Gastrocnemius medialis (tissue), 4 donors: ENCODE data around the gene UTP4. TPM values are rescaled to one million over a fixed set of nuclear protein-coding genes. Genes with fewer than 3 reads are reported as not detected.
"Not testable (repeated sequence)": the region's sequence is repeated elsewhere in the genome, so short reads cannot be mapped to it uniquely, and the experiment has no call there.

Source experiments
- ATAC-seq, 2 donors: fragments of 150-250 bp; one replicate each; pipeline ENCODE4 v1.9.1; 2016
- DNase-seq, 2 donors: peaks; one replicate each; pipeline ENCODE4 v3.0.0-alpha.2; 2019
- H3K27ac ChIP-seq, 4 donors: fragments of 200-600 bp; sonication (generic); 1 replicate in 1 of 4; 2 replicates in 3 of 4; pipeline ENCODE4 v1.5.1; 2016 to 2018; ENCODE audit warnings: mild to moderate bottlenecking in 2 of 4, moderate library complexity in 1 of 4
- H3K27me3 ChIP-seq, 3 donors: fragments of 200-600 bp; sonication (generic) in 2 of 3; 1 replicate in 1 of 3; 2 replicates in 2 of 3; pipeline versions ENCODE4 v1.5.1 to v1.6.0; 2016 to 2019; ENCODE audit warnings: mild to moderate bottlenecking in 1 of 3, moderate library complexity in 1 of 3
- H3K36me3 ChIP-seq, 2 donors: fragments of 200-600 bp; sonication (generic) in 1 of 2; one replicate each; pipeline ENCODE4 v1.5.1; 2017 to 2018
- H3K4me1 ChIP-seq, 2 donors: fragments of 200-600 bp; sonication (generic) in 1 of 2; one replicate each; pipeline ENCODE4 v1.5.1; 2016 to 2017; ENCODE audit warnings: mild to moderate bottlenecking in 2 of 2
- H3K4me3 ChIP-seq, 4 donors: fragments of 200-600 bp; sonication (generic) in 3 of 4; 1 replicate in 1 of 4; 2 replicates in 3 of 4; pipeline ENCODE4 v1.5.1; 2016 to 2019; ENCODE audit warnings: mild to moderate bottlenecking in 2 of 4
- H3K9me3 ChIP-seq, 3 donors: fragments of 200-600 bp; sonication (generic) in 2 of 3; 1 replicate in 1 of 3; 2 replicates in 2 of 3; pipeline ENCODE4 v1.5.1; 2016 to 2019
- CTCF ChIP-seq, 5 experiments: fragments of 450-650 bp in 3 of 5; fragments of 200-600 bp in 2 of 5; sonication (generic) in 2 of 5; IDR thresholded peaks in 4 of 5; conservative IDR thresholded peaks in 1 of 5; 1 replicate in 4 of 5; 2 replicates in 1 of 5; pipeline ENCODE4 v1.5.1; 2016 to 2019; ENCODE audit warnings: antibody characterized with exemption in 5 of 5, mild to moderate bottlenecking in 3 of 5, moderate library complexity in 3 of 5
- POLR2A ChIP-seq, 2 donors: fragments of 450-650 bp; IDR thresholded peaks; one replicate each; pipeline ENCODE4 v1.6.1; 2017; ENCODE audit warnings: antibody characterized with exemption in 2 of 2, mild to moderate bottlenecking in 2 of 2, moderate library complexity in 2 of 2
- in situ Hi-C, 4 donors: fragments of 200-750 bp; cut with MboI; loops; one replicate each; pipeline versions ENCODE4 v1.15.0 to v1.8.0; 2017; ENCODE audit warnings: low sequenced_read_pairs in 4 of 4
- intact Hi-C: fragments of 100-400 bp; cut with DNase I; formaldehyde crosslinking; loops from one replicate; pipeline ENCODE4 v1.15.1; 2023; ENCODE audit warnings: low total_unique reads
- total RNA-seq, 4 donors: library from RNA; depleted of rRNA; stranded (reverse); fragments of >200 nt; gene quantifications; one replicate each; pipeline versions ENCODE4 v1.1.0 to v1.2.3, GENCODE V29; 2016

UTP4 gene
- total RNA-seq, 4 donors from 2014 or later: 33.1 to 44.2 (median 35.5) TPM

- in situ Hi-C loops: loop anchor here (5.0 to 25.0 kb wide), 4 partner anchors 219 to 599 kb away; partner anchors contain the start of gene ZFP90 (in 2 of the 4)
These were observed 8.5 kb upstream of the UTP4 start for GRCh38 chr16:69123910-69124309.

GRCh38 chr16:69124406-69124805 lies 8.0 kb upstream of the UTP4 start:
- in situ Hi-C loops (loop anchor here (5.0 to 25.0 kb wide), 4 partner anchors 220 to 600 kb away; partner anchors contain the start of gene ZFP90 (in 2 of the 4)), intact Hi-C loops (loop anchor here (2.0 kb wide), 2 partner anchors 222 to 276 kb away; no protein-coding TSS in a partner anchor)
- ATAC-seq, H3K4me1 ChIP-seq, H3K9me3 ChIP-seq, H3K27ac ChIP-seq, H3K27me3 ChIP-seq, DNase-seq, H3K4me3 ChIP-seq: not testable (repeated sequence)
- H3K36me3 ChIP-seq: peaks cover 0 to 21% of the 10 kb centered on the region in 2 donors

More at GRCh38 chr16:69123910-69124309, 8.5 kb upstream of the UTP4 start:
- Histone ChIP-seq H3K36me3 (peaks cover 0 to 26% of the 10 kb centered on the region in 2 donors), H3K27me3 (no peaks in the 10 kb centered on the region), H3K9me3 (no peaks in the 10 kb centered on the region), H3K27ac (no peak overlapping the region), H3K4me1 (peaks cover 6 to 7% of the 10 kb centered on the region in 2 donors), H3K4me3 (no peak overlapping the region)
- no peak for DNase-seq
- ATAC-seq: peak in 1 of 2 donors; percentile 62
- intact Hi-C loops: loop anchor here (2.0 kb wide), 2 partner anchors 221 to 275 kb away; no protein-coding TSS in a partner anchor
- TF ChIP-seq POLR2A (IDR thresholded peaks at IDR 0.05): no peak
- TF ChIP-seq CTCF (IDR thresholded peaks at IDR 0.05 in 4 of 5, conservative IDR thresholded peaks at IDR 0.05 in 1 of 5): peak; percentile 41 to 69 (median 65)

- H3K9me3 ChIP-seq, DNase-seq, H3K27me3 ChIP-seq, H3K4me3 ChIP-seq, ATAC-seq, H3K27ac ChIP-seq, H3K4me1 ChIP-seq: not testable (repeated sequence)
- intact Hi-C loops: loop anchor here (2.0 kb wide), 2 partner anchors 222 to 276 kb away; no protein-coding TSS in a partner anchor
- peaks cover 0 to 16% of the 10 kb centered on the region in 2 donors for H3K36me3 ChIP-seq
- in situ Hi-C loops: loop anchor here (5.0 to 25.0 kb wide), 4 partner anchors 220 to 600 kb away; partner anchors contain the start of gene ZFP90 (in 2 of the 4)
These were observed 7.5 kb upstream of the UTP4 start for GRCh38 chr16:69124961-69125360.

- intact Hi-C loops: no loop called here
- TF ChIP-seq CTCF (IDR thresholded peaks at IDR 0.05 in 4 of 5, conservative IDR thresholded peaks at IDR 0.05 in 1 of 5): no peak
- no peak for TF ChIP-seq POLR2A (IDR thresholded peaks at IDR 0.05)
- in situ Hi-C loops: loop anchor here in 2 of 4 donors (10.0 kb wide), 2 partner anchors 221 to 601 kb away; no protein-coding TSS in a partner anchor
- ATAC-seq (no peak), DNase-seq (no peak)
- H3K27me3 ChIP-seq: no peaks in the 10 kb centered on the region
- H3K4me1 ChIP-seq: peaks cover 9 to 11% of the 10 kb centered on the region in 2 donors
- no peaks in the 10 kb centered on the region for H3K9me3 ChIP-seq
- H3K36me3 ChIP-seq: peaks cover 0 to 3% of the 10 kb centered on the region in 2 donors
- H3K27ac ChIP-seq: no peak overlapping the region
- H3K4me3 ChIP-seq: no peak overlapping the region
These were observed 6.2 kb upstream of the UTP4 start for GRCh38 chr16:69126221-69126620.

- H3K36me3 ChIP-seq, ATAC-seq, H3K9me3 ChIP-seq, H3K27me3 ChIP-seq, H3K27ac ChIP-seq, DNase-seq, intact Hi-C loops, H3K4me3 ChIP-seq: not testable (repeated sequence)
- in situ Hi-C loops: loop anchor here in 2 of 4 donors (10.0 kb wide), 2 partner anchors 222 to 602 kb away; no protein-coding TSS in a partner anchor
- peaks cover 12 to 16% of the 10 kb centered on the region in 2 donors for H3K4me1 ChIP-seq
These were observed 5.6 kb upstream of the UTP4 start for GRCh38 chr16:69126801-69127200.

GRCh38 chr16:69127966-69128510 lies 4.4 kb upstream of the UTP4 start:
- DNase-seq: no peak
- Histone ChIP-seq H3K36me3 (no peaks in the 10 kb centered on the region), H3K4me3 (no peak overlapping the region), H3K27ac (no peak overlapping the region), H3K4me1 (peaks cover 13 to 18% of the 10 kb centered on the region in 2 donors), H3K27me3 (no peaks in the 10 kb centered on the region), H3K9me3 (no peaks in the 10 kb centered on the region)
- in situ Hi-C loops: loop anchor here in 2 of 4 donors (10.0 kb wide), 2 partner anchors 223 to 603 kb away; no protein-coding TSS in a partner anchor
- TF ChIP-seq CTCF (IDR thresholded peaks at IDR 0.05 in 4 of 5, conservative IDR thresholded peaks at IDR 0.05 in 1 of 5): no peak
- no peak for ATAC-seq
- intact Hi-C loops: no loop called here
